HG02938 (cell line): ENCODE data around the gene DMD.
A peak's percentile ranks its signal among the peaks of the same experiment; 100 is the strongest.

Source experiments
- ATAC-seq: cut with Tn5 transposase; IDR thresholded peaks from one replicate; pipeline ENCODE4 v1.9.1; 2021; ENCODE audit warnings: mild to moderate bottlenecking, moderate library complexity; ENCODE audit not compliant: unreplicated experiment

Gene DMD

DNA sequence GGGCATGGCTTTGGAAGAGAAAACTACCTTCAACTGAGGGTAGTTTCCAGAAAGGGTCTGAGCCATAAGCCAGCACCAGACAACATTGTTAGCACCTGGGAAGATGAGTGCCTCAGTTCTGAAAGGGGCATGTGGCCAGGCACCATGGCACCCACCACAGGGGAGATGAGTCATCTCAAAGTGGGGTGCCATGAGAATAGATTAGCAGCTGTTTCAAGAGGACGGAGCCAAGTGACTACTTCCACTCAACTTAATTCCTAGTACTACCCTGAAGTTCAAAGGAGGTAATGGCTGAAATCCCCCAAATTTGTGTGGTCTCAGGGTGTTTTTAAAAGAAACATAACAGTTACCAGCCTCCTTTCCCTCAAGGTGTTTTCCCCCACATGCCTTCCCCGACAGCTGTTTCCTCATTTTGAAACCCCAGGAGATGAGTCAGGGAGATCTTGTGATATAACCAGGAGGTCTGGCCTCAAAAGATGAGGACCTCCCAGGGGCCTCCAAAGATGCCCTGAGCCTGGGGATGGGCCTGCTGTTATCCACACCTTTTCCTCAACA is 2111.7 kb downstream of the DMD start:
- peak; percentile 65 for ATAC-seq

DNA sequence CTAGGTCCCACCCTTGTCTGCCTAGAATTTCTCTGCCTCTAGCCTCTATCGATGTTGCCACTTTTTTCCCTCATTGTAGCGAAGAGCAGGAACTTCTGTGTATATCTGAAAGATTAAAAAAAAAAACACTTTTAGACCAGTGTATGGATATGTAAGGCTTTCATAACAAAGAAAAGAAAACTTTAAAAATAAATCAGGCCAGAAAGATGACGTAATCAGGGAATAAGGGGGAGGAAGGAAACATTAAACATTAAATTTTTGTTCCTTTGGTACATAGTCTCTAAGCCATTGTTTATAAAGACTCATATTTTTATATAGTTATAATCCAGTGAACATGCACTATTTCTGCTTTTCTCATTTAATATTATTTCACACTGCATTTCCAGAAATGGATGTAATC is 2113.3 kb downstream of the DMD start:
- no peak for ATAC-seq

DNA sequence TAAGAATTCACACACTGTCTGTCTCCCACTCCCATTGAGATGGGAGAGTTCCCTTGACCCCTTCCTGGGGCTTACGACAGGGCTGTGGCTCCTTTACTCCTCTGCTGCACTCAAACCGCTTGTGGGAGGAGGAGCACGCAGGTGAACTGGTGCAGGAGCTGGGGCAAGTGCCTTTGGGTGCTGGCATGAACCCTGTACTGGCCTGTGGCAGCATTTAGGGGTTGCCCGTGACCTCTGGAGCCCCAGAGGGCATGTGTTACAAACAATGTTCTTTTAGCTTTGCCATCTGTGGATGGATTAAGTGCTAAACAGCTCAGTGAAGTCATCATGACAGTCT is 2117.7 kb downstream of the DMD start:
- ATAC-seq, result no peak

DNA sequence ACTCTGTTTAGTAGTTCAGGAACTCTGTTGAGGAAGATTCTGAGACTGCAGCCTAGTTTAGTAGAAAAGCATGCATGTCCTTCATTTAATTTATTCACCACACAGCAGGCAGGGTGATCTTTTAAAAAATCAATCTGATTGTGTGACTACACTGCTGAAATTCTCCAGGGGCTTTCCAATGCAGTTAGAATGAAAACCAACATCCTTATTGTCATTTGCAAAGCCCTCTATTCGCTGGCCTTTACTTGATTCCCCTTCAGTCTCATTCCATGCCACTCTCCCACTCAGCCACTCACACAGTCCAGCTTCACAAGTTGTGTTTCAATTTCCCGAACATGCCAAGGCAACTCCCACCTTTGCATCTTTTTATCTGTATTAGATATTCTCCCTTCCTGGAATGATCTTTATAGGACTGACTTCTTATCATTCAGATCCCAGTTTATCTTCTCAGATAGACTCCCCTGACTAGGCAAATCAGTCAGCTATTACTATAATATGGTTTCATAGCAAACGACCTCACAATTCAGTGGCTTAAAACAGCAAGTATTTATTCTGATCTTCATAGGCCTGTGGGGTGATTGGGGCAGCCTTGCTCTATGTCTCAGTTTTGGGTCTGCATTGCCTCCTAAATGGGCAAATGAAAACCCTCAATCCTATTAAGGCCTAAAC is 2118.2 kb downstream of the DMD start:
- ATAC-seq, result peak; percentile 68

- no peak for ATAC-seq
Measured at GRCh38 chrX:31092476-31092875, 2118.9 kb downstream of the DMD start.

GRCh38 chrX:31091819-31092218 is 2119.5 kb downstream of the DMD start:
- no peak for ATAC-seq

- ATAC-seq, result no peak
Measured at GRCh38 chrX:31074522-31074921, 2136.8 kb downstream of the DMD start.

- no peak for ATAC-seq
Measured at GRCh38 chrX:31071725-31072124, 2139.6 kb downstream of the DMD start, which contains the start of gene FTHL17. Gene FTHL17 (minus strand): TSS chrX:31072041. CDS start chrX:31071953, 88 bp downstream.

DNA sequence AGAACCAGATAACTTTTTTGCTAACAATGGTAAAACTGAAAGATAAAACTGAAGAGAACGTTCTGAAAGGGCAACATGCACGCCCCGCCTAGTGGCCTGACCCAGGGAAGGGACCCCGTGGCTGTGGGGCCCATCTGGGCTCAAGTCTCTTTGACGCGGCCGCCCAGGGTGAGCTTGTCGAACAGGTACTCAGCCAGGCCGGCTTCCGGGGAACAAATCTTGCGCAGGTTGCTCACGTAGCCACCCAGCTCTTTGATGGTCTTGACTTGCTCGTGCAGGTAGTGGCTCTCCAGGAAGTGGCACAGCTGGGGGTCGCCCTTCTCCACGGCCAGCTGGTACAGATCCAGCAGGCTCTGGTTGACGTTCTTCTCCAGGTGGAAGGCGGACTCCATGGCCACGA is 2140.1 kb downstream of the DMD start:
- no peak for ATAC-seq

DNA sequence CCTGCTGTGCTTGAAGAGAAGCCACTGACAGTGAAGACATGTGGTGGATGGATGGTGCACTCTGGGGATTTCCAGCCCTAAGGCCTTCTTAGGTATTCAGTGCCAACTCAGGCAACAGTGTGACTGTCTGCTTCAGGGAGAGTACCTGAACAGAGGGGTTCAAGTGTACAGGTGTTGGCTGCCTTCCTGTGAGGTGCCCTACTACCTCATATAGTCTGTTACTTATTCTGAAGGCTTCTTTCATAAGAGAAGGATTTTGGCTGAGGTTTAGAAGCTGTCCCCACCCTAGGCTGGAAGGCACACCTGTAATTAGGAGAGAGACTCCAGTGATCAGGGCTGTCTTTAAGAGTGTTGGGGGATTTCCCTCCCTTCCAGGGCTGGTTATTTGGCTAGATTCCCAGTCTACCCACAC is 2141.3 kb downstream of the DMD start:
- ATAC-seq, result no peak
